Measurements from ENCODE around the gene CCDC174.

The CCDC174 gene

DNA sequence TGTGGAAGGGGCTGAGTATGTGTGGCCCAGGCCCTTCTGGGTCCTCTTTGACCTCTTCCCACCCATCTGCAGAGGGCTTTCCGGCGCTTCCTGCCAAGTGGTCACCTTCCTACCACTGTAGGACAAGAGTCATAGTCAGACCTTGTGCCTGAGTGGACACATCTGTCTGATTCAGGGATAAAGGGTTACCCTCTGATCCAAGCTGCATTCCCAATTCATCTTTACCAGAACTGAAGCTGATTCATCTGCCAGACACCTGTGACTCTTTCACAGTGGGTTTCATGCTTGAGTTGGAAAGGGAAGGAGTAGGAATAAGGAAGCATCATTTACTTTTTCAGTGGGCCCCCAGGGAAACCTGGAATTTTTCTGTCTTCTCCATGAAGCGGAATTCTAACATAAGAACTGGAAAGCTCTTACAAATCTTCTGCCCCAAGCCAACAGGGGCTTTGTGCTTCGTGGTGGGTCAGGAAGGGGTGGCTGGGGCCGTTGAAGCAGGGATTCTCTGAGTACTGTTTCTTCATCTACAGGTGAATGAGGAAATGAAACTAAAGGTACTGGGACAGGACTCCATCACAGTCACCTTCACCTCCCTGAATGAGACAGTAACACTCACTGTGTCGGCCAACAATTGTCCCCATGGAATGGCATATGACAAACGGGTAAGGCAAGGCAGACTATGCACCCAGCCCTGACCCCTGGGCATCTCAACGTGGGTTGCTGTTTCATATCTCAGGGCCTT is 69.7 kb downstream of the CCDC174 start:
- no peaks in the 10 kb centered on the region for H4K20me1 ChIP-seq (ENCODE audit: insufficient read depth, low read length)
- H3K36me3 ChIP-seq (replicated peaks; ENCODE audit: insufficient read depth, low read length): no peaks in the 10 kb centered on the region
- H3K4me1 ChIP-seq (ENCODE audit: low read length): peaks cover 23% of the 10 kb centered on the region
- no peaks in the 10 kb centered on the region for H3K79me2 ChIP-seq (ENCODE audit: low read length)
- no peak overlapping the region for H3K27ac ChIP-seq (ENCODE audit: low read length)
- peaks cover 10% of the 10 kb centered on the region; the same call in 1 of the 2 replicates for H3F3A ChIP-seq (ENCODE audit: insufficient read depth, low read length)
- H3K9me3 ChIP-seq (replicated peaks; ENCODE audit: insufficient read depth, low read length): no peaks in the 10 kb centered on the region
- TF ChIP-seq CTCF (IDR thresholded peaks at IDR 0.05; ENCODE audit: low read length): no peak
- TF ChIP-seq EZH2phosphoT487 (IDR thresholded peaks at IDR 0.05; ENCODE audit: low read length): no peak
- no peak for TF ChIP-seq EZH2 (optimal IDR thresholded peaks at IDR 0.05; ENCODE audit: low read depth, low read length)
- H3K27me3 ChIP-seq (replicated peaks; ENCODE audit: insufficient read depth, low read length): no peaks in the 10 kb centered on the region
- no peak for DNase-seq
- H3K9me2 ChIP-seq (replicated peaks; ENCODE audit: insufficient read depth, low read length): no peaks in the 10 kb centered on the region
- no peak overlapping the region for H3K9ac ChIP-seq (ENCODE audit: low read length)
- no peak overlapping the region for H3K4me2 ChIP-seq (ENCODE audit: low read depth, low read length)
- no peak overlapping the region for H2AFZ ChIP-seq (ENCODE audit: low read length)
- no peak overlapping the region for H3K4me3 ChIP-seq (ENCODE audit: low read length)

Measured in MM.1S (cell line).